Measurements from ENCODE around the gene KIF20B. TPM values are rescaled to one million over a fixed set of nuclear protein-coding genes. Genes with fewer than 3 reads are reported as not detected.

The KIF20B gene
- total RNA-seq, 1 experiment from 2014 or later: 8.8 TPM

Other genes with a start within 250 kb of the KIF20B start
- gene SLC16A12, start 166.0 kb upstream of the KIF20B start, total RNA-seq (2014; rRNA removed; shearing (Covaris generic)): 0.03 and 0.18 TPM in 2 replicates
- gene PANK1, start 56.3 kb upstream of the KIF20B start, total RNA-seq (2014; rRNA removed; shearing (Covaris generic)): 9.1 and 13.4 TPM in 2 replicates